ENCODE results near the gene RUNX1. TPM values are rescaled to one million over a fixed set of nuclear protein-coding genes. Genes with fewer than 3 reads are reported as not detected.

The RUNX1 gene
- total RNA-seq, 1 donor from 2014 or later = 92.1 TPM

DNA sequence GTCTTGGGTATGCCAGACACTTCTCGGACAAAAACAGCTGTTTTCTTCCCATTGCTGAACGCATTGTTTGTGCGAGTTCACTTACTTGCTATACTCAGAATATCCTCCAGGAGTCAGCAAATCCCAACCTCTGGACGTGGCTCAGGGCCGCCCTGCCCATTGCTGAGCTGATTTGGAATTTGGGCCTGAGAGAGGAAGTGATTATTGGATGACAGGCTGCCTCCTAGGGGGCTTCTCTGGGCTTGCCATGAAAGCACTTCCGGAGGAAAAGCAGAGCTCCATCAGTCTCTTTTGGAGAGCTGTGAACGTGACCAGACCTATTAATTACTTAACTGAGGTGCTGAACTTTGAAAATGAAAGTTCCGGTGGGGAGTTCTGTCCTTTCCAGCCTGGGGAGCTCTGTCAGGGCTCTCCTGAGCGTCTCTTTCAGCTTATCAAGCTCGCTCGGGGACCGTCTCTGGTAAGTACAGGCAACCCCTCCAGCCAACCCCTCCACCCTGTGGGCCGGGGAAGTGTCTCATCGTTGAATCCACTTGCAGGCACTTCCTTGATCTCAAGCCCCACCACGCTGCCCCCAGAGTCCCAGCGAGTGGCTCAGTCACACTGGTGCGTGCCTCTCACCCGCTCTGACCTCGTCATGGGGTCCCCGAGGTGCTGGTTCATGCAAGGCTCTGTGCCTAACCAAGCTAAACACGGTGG is 303.4 kb downstream of the RUNX1 start:
- Mint-ChIP-seq H3K36me3 (ENCODE audit: low read depth) (no peaks in the 10 kb centered on the region), H3K27ac (no peak overlapping the region), H3K4me1 (peaks cover 5% of the 10 kb centered on the region), H3K27me3 (peaks cover 16% of the 10 kb centered on the region), H3K4me3 (peak overlapping the region; percentile 72), H3K9me3 (no peaks in the 10 kb centered on the region)
- TF ChIP-seq, protein P1, sequence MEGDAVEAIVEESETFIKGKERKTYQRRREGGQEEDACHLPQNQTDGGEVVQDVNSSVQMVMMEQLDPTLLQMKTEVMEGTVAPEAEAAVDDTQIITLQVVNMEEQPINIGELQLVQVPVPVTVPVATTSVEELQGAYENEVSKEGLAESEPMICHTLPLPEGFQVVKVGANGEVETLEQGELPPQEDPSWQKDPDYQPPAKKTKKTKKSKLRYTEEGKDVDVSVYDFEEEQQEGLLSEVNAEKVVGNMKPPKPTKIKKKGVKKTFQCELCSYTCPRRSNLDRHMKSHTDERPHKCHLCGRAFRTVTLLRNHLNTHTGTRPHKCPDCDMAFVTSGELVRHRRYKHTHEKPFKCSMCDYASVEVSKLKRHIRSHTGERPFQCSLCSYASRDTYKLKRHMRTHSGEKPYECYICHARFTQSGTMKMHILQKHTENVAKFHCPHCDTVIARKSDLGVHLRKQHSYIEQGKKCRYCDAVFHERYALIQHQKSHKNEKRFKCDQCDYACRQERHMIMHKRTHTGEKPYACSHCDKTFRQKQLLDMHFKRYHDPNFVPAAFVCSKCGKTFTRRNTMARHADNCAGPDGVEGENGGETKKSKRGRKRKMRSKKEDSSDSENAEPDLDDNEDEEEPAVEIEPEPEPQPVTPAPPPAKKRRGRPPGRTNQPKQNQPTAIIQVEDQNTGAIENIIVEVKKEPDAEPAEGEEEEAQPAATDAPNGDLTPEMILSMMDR (IDR thresholded peaks at IDR 0.05) = peak; percentile 36
- ATAC-seq (ENCODE audit: low read depth) = peak; percentile 95
- DNase-seq = peak; percentile 33
- ChIA-PET CTCF (interaction anchor here (0.6 to 5.8 kb wide), 41 partner anchors 10 to 1285 kb away, joined by 3 to 121 read pairs (median 4); no protein-coding TSS in a partner anchor), POLR2A (interaction anchor here (0.7 to 2.8 kb wide), 7 partner anchors 10 to 1094 kb away, joined by 3 to 28 read pairs (median 5); partner anchors contain the start of gene RUNX1)
- intact Hi-C loops (cut with micrococcal nuclease) = loop anchor here (1.0 kb wide), 8 partner anchors 52 to 1283 kb away; no protein-coding TSS in a partner anchor

DNA sequence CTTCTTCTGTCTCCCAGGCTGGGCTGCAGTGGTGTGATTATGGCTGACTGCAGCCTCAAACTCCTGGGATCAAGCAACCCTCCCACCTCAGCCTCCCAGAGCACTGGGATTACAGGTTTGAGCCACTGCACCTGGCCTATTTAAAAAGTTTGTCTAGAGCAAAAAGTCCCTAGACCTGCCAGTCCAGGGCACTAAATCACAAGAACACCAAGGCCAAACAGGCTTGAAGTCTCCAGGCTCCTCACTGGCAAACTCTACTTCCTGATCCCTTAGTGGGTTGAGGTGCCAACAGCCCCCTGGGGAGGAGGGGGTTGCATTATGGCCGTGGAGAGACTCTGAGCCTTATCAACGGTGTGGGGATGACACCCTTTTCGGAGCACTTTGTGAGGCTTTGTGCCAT is 304.3 kb downstream of the RUNX1 start:
- DNase-seq = no peak
- Mint-ChIP-seq H3K4me1 (peaks cover 5% of the 10 kb centered on the region), H3K27me3 (peaks cover 10% of the 10 kb centered on the region), H3K27ac (no peak overlapping the region), H3K4me3 (no peak overlapping the region), H3K36me3 (ENCODE audit: low read depth) (no peaks in the 10 kb centered on the region), H3K9me3 (no peaks in the 10 kb centered on the region)
- ChIA-PET POLR2A (interaction anchor here (1.1 to 2.8 kb wide), 5 partner anchors 121 to 1095 kb away, joined by 3 to 28 read pairs (median 5); no protein-coding TSS in a partner anchor), CTCF (interaction anchor here (1.0 to 5.8 kb wide), 30 partner anchors 9 to 1286 kb away, joined by 3 to 121 read pairs (median 5); no protein-coding TSS in a partner anchor)
- TF ChIP-seq, protein P1 (IDR thresholded peaks at IDR 0.05) = no peak
- intact Hi-C loops (cut with micrococcal nuclease) = loop anchor here (1.0 kb wide), 8 partner anchors 52 to 1284 kb away; no protein-coding TSS in a partner anchor
- no peak for ATAC-seq (ENCODE audit: low read depth)

DNA sequence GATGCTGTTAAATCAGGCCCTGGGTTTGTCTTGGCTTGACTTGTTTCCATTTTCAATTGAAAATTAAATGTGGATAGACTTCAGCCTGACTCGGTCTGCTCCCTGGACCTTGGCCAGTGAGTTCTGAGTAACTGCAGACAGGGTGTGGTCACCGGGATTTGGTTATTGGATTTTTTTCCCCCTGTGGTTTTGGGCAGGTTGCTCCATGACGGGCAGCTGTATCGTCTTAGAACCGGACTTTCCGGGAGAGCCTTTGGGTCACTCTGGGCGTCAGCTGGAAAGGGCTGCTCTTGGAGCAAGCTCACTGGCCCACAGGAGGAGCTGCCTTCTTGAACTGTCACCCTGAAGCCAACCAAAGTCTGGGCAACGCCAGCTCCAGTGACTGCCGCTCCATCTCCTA is 305.3 kb downstream of the RUNX1 start:
- DNase-seq (no peak), ATAC-seq (ENCODE audit: low read depth) (no peak)
- no peaks in the 10 kb centered on the region for H3K9me3 Mint-ChIP-seq
- TF ChIP-seq, protein P1 (IDR thresholded peaks at IDR 0.05) = no peak
- no peak overlapping the region for H3K27ac Mint-ChIP-seq
- peaks cover 5% of the 10 kb centered on the region for H3K4me1 Mint-ChIP-seq
- intact Hi-C loops (cut with micrococcal nuclease) = no loop called here
- H3K4me3 Mint-ChIP-seq = no peak overlapping the region
- ChIA-PET POLR2A (no interaction called here), CTCF (interaction anchor here (1.5 to 5.8 kb wide), 2 partner anchors 8 to 1097 kb away, joined by 4 to 121 read pairs; no protein-coding TSS in a partner anchor)
- no peaks in the 10 kb centered on the region for H3K36me3 Mint-ChIP-seq (ENCODE audit: low read depth)
- H3K27me3 Mint-ChIP-seq = peaks cover 13% of the 10 kb centered on the region

DNA sequence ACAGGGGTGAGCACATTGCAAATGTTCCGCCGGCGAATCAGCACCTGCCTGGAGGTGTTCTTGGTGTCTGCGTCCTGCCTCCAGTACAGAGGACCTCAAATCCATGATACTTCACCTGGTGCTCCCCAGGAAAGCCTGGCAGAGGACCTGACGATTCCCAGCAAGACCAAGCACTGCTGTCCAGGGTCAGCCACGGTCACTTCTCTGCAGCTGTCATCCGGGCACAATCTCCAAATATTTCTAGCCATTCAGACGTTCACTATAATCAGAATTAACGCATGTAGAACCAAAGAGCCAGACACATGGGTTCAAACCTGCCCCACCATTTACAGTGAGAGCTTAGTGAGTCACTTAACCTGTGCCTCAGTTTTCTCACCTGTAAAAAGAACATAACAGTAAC is 305.8 kb downstream of the RUNX1 start:
- Mint-ChIP-seq H3K36me3 (ENCODE audit: low read depth) (no peaks in the 10 kb centered on the region), H3K27me3 (peaks cover 19% of the 10 kb centered on the region), H3K4me3 (no peak overlapping the region), H3K4me1 (peaks cover 5% of the 10 kb centered on the region), H3K27ac (no peak overlapping the region), H3K9me3 (no peaks in the 10 kb centered on the region)
- TF ChIP-seq, protein P1 (IDR thresholded peaks at IDR 0.05) = no peak
- intact Hi-C loops (cut with micrococcal nuclease) = no loop called here
- ChIA-PET CTCF (interaction anchor here (0.7 to 5.8 kb wide), 3 partner anchors 8 to 1097 kb away, joined by 4 to 121 read pairs (median 4); no protein-coding TSS in a partner anchor), POLR2A (no interaction called here)
- no peak for ATAC-seq (ENCODE audit: low read depth)
- DNase-seq = no peak

DNA sequence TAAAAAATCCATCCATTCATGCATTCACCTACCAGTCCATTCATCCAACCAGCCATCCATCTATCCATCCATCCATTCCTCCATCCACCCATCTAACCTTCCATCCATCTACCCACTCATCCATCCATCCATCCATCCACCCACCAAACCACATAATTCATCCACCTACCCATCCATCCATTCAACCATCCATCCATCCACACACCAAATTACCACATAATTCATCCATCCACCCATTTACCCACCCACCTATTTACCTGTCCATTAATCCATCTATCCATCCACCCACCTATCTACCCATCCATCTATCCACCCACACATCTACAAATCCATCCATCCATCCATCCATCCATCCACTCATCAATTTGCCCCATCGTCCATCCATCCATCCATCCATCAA is 308.9 kb downstream of the RUNX1 start:
- Mint-ChIP-seq H3K27me3 (peaks cover 18% of the 10 kb centered on the region), H3K4me1 (no peaks in the 10 kb centered on the region), H3K36me3 (ENCODE audit: low read depth) (no peaks in the 10 kb centered on the region), H3K4me3 (no peak overlapping the region), H3K27ac (no peak overlapping the region), H3K9me3 (no peaks in the 10 kb centered on the region)
- ATAC-seq (ENCODE audit: low read depth) (no peak), DNase-seq (no peak)
- TF ChIP-seq, protein P1 (IDR thresholded peaks at IDR 0.05) = no peak
- POLR2A ChIA-PET = no interaction called here
- CTCF ChIA-PET = no interaction called here
- intact Hi-C loops (cut with micrococcal nuclease) = no loop called here

Data from activated B cell treated with CpG ODN at 0.5 μM for 24 hours (primary cell).